ENCODE results near the gene AAGAB.

- TF ChIP-seq CTCF (conservative IDR thresholded peaks at IDR 0.05) (no peak), ZFX (IDR thresholded peaks at IDR 0.05) (no peak)
Measured at GRCh38 chr15:67193223-67193990, 61.1 kb downstream of the AAGAB start.

Data from C4-2B (cell line).